H9 (cell line): ENCODE results near the gene EPS8. TPM values are rescaled to one million over a fixed set of nuclear protein-coding genes. Genes with fewer than 3 reads are reported as not detected.

ENCODE experiments used
- DNase-seq: peaks from one replicate; pipeline ENCODE4 v3.0.0-alpha.2; 2017
- H2AFZ ChIP-seq: one replicate; pipeline ENCODE4 v1.6.1; 2013; ENCODE audit warnings: mild to moderate bottlenecking, low read length, control low read depth, moderate library complexity
- H2AK5ac ChIP-seq: 2 replicates; pipeline ENCODE4 v1.6.1; 2013; ENCODE audit warnings: low read length, control low read depth, mixed read lengths; ENCODE audit not compliant: insufficient read length
- H2BK120ac ChIP-seq: one replicate; pipeline ENCODE4 v1.6.1; 2013; ENCODE audit warnings: low read depth, mild to moderate bottlenecking, low read length, control low read depth, inconsistent platforms; ENCODE audit not compliant: poor library complexity, severe bottlenecking
- H2BK12ac ChIP-seq: 2 replicates; pipeline ENCODE4 v1.6.1; 2013; ENCODE audit warnings: low read length, control low read depth, mixed read lengths, low read depth; ENCODE audit not compliant: insufficient read length
- H2BK15ac ChIP-seq: 2 replicates; pipeline ENCODE4 v1.6.1; 2013; ENCODE audit warnings: low read depth, low read length, control low read depth
- H2BK20ac ChIP-seq: one replicate; pipeline ENCODE4 v1.6.1; 2013; ENCODE audit warnings: low read depth, mild to moderate bottlenecking, low read length, control low read depth, inconsistent platforms; ENCODE audit not compliant: poor library complexity, severe bottlenecking
- H2BK5ac ChIP-seq: 2 replicates; pipeline ENCODE4 v1.6.1; 2013; ENCODE audit warnings: low read length, control low read depth, mixed read lengths; ENCODE audit not compliant: insufficient read length
- H3K14ac ChIP-seq: 2 replicates; pipeline ENCODE4 v1.6.1; 2013; ENCODE audit warnings: low read length, control low read depth; ENCODE audit not compliant: insufficient read depth
- H3K18ac ChIP-seq: 2 replicates; pipeline ENCODE4 v1.6.1; 2013; ENCODE audit warnings: low read depth, mild to moderate bottlenecking, mixed read lengths, low read length, control low read depth; ENCODE audit not compliant: insufficient read length
- H3K23ac ChIP-seq: 2 replicates; pipeline ENCODE4 v1.6.1; 2013; ENCODE audit warnings: low read length, control low read depth, mixed read lengths, low read depth; ENCODE audit not compliant: insufficient read length
- H3K23me2 ChIP-seq: 2 replicates; pipeline ENCODE4 v1.6.1; 2013; ENCODE audit warnings: low read depth, mild to moderate bottlenecking, mixed read lengths, low read length, control low read depth; ENCODE audit not compliant: insufficient read length, poor library complexity, severe bottlenecking
- H3K27ac ChIP-seq: 2 replicates; pipeline ENCODE4 v1.5.1; 2013; ENCODE audit warnings: low read length, control low read depth, mixed read lengths, low read depth; ENCODE audit not compliant: insufficient read length
- H3K27me3 ChIP-seq: 2 replicates; pipeline ENCODE4 v1.6.1; 2013; ENCODE audit warnings: low read length, control low read depth, inconsistent platforms; ENCODE audit not compliant: insufficient read depth
- H3K4ac ChIP-seq: 2 replicates; pipeline ENCODE4 v1.6.1; 2013; ENCODE audit warnings: low read depth, mild to moderate bottlenecking, control low read depth, inconsistent platforms, low read length, moderate library complexity
- H3K4me1 ChIP-seq: 2 replicates; pipeline ENCODE4 v1.6.1; 2013; ENCODE audit warnings: low read length, control low read depth, inconsistent platforms; ENCODE audit not compliant: insufficient read depth
- H3K4me2 ChIP-seq: 2 replicates; pipeline ENCODE4 v1.6.1; 2013; ENCODE audit warnings: low read length, control low read depth, mixed read lengths; ENCODE audit not compliant: insufficient read length, insufficient read depth
- H3K56ac ChIP-seq: 2 replicates; pipeline ENCODE4 v1.6.1; 2013; ENCODE audit warnings: low read depth, mild to moderate bottlenecking, mixed read lengths, low read length, control low read depth; ENCODE audit not compliant: insufficient read length
- H3K79me1 ChIP-seq: 2 replicates; pipeline ENCODE4 v1.6.1; 2013; ENCODE audit warnings: low read depth, mild to moderate bottlenecking, moderate library complexity, low read length, control low read depth, inconsistent platforms; ENCODE audit not compliant: insufficient read depth, poor library complexity, severe bottlenecking
- H3K79me2 ChIP-seq: 2 replicates; pipeline ENCODE4 v1.6.1; 2013; ENCODE audit warnings: low read length, control low read depth, inconsistent platforms; ENCODE audit not compliant: insufficient read depth
- H3K9ac ChIP-seq: 2 replicates; pipeline ENCODE4 v1.6.1; 2013; ENCODE audit warnings: low read length, control low read depth, mixed read lengths; ENCODE audit not compliant: insufficient read length; ENCODE audit errors: extremely low read depth
- H3K9me3 ChIP-seq: one replicate; pipeline ENCODE4 v1.6.1; 2013; ENCODE audit warnings: low read depth, low read length, inconsistent platforms; ENCODE audit not compliant: control insufficient read depth
- H3T11ph ChIP-seq: one replicate; pipeline ENCODE4 v1.6.1; 2013; ENCODE audit warnings: mild to moderate bottlenecking, low read length, control low read depth, inconsistent platforms
- H4K20me1 ChIP-seq: one replicate; pipeline ENCODE4 v1.6.1; 2013; ENCODE audit not compliant: control insufficient read depth, insufficient read length, insufficient read depth
- H4K5ac ChIP-seq: 2 replicates; pipeline ENCODE4 v1.6.1; 2013; ENCODE audit warnings: low read depth, mild to moderate bottlenecking, mixed read lengths, low read length, control low read depth; ENCODE audit not compliant: insufficient read length
- H4K8ac ChIP-seq: replicated peaks from 2 replicates; pipeline ENCODE4 v1.6.1; 2013; ENCODE audit warnings: low read length, control low read depth, mixed read lengths, low read depth; ENCODE audit not compliant: insufficient read length
- H4K91ac ChIP-seq: 2 replicates; pipeline ENCODE4 v1.6.1; 2013; ENCODE audit warnings: low read depth, mild to moderate bottlenecking, moderate library complexity, mixed read lengths, low read length, control low read depth; ENCODE audit not compliant: insufficient read length
- H3K27ac Mint-ChIP-seq, 3 experiments: 2 replicates in 2 of 3; 3 replicates in 1 of 3; pipeline ENCODE4 v1.8.0; 2020 to 2021; ENCODE audit warnings: mixed read lengths in 3 of 3, mild to moderate bottlenecking in 1 of 3, moderate library complexity in 1 of 3
- H3K27me3 Mint-ChIP-seq: 2 replicates; pipeline ENCODE4 v1.8.0; 2021; ENCODE audit warnings: low read depth, mild to moderate bottlenecking, moderate library complexity, mixed read lengths
- H3K36me3 Mint-ChIP-seq, 3 experiments: 2 replicates in 2 of 3; 3 replicates in 1 of 3; pipeline ENCODE4 v1.8.0; 2020 to 2021; ENCODE audit warnings: low read depth in 3 of 3, mixed read lengths in 3 of 3; ENCODE audit not compliant: insufficient read depth in 1 of 3
- H3K4me1 Mint-ChIP-seq, 2 experiments: 2 replicates each; pipeline ENCODE4 v1.8.0; 2020; ENCODE audit warnings: mixed read lengths in 2 of 2
- H3K4me3 Mint-ChIP-seq, 2 experiments: 2 replicates in 1 of 2; 3 replicates in 1 of 2; pipeline ENCODE4 v1.8.0; 2020 to 2021; ENCODE audit warnings: mild to moderate bottlenecking in 2 of 2, mixed read lengths in 2 of 2, moderate library complexity in 1 of 2
- H3K9me3 Mint-ChIP-seq, 2 experiments: 2 replicates in 1 of 2; 3 replicates in 1 of 2; pipeline ENCODE4 v1.8.0; 2020; ENCODE audit warnings: mild to moderate bottlenecking in 2 of 2, mixed read lengths in 2 of 2, moderate library complexity in 1 of 2
- WGBS: extraction: QIAGEN DNeasy Blood & Tissue Kit; methylation state at CpG from one replicate; pipeline ENCODE4 v1.1.7; 2013; ENCODE audit warnings: missing lambda C conversion rate, low lambda C conversion rate, mixed read lengths; ENCODE audit not compliant: insufficient read length; ENCODE audit errors: extremely low coverage; 5-methylcytosine and 5-hydroxymethylcytosine counted together
- total RNA-seq: library from RNA; stranded (reverse); gene quantifications from 2 replicates; pipeline ENCODE4 v1.2.1, GENCODE V29; 2021
- TF ChIP-seq, protein P1 (sequence below): fragments of 200-600 bp; sonication (generic); conservative IDR thresholded peaks from 3 replicates; pipeline ENCODE4 v1.8.0; 2021; ENCODE audit warnings: antibody characterized with exemption, mild to moderate bottlenecking

The EPS8 gene
- total RNA-seq, 1 experiment from 2014 or later = 2.2 TPM

- H3K14ac ChIP-seq = no peak overlapping the region
- no peak overlapping the region for H2AFZ ChIP-seq
- no peak overlapping the region for H3K56ac ChIP-seq
- no peaks in the 10 kb centered on the region; the same call in 1 of the 2 replicates for H3K4me1 ChIP-seq
- no peaks in the 10 kb centered on the region for H4K20me1 ChIP-seq
- no peak for DNase-seq
- no peak overlapping the region for H2BK12ac ChIP-seq
- H2BK120ac ChIP-seq = no peak overlapping the region
- Mint-ChIP-seq H3K36me3 (no peaks in the 10 kb centered on the region), H3K9me3 (no peaks in the 10 kb centered on the region), H3K27ac (no peak overlapping the region), H3K4me1 (peaks cover 17% of the 10 kb centered on the region in 2 experiments), H3K27me3 (no peaks in the 10 kb centered on the region), H3K4me3 (no peak overlapping the region)
- no peak overlapping the region for H3K4ac ChIP-seq
- H2AK5ac ChIP-seq = no peak overlapping the region
- no peak overlapping the region for H2BK15ac ChIP-seq
- no peak overlapping the region for H3K9ac ChIP-seq
- H3T11ph ChIP-seq = no peak overlapping the region
- H3K18ac ChIP-seq = no peak overlapping the region
- TF ChIP-seq, protein P1, sequence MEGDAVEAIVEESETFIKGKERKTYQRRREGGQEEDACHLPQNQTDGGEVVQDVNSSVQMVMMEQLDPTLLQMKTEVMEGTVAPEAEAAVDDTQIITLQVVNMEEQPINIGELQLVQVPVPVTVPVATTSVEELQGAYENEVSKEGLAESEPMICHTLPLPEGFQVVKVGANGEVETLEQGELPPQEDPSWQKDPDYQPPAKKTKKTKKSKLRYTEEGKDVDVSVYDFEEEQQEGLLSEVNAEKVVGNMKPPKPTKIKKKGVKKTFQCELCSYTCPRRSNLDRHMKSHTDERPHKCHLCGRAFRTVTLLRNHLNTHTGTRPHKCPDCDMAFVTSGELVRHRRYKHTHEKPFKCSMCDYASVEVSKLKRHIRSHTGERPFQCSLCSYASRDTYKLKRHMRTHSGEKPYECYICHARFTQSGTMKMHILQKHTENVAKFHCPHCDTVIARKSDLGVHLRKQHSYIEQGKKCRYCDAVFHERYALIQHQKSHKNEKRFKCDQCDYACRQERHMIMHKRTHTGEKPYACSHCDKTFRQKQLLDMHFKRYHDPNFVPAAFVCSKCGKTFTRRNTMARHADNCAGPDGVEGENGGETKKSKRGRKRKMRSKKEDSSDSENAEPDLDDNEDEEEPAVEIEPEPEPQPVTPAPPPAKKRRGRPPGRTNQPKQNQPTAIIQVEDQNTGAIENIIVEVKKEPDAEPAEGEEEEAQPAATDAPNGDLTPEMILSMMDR = no peak
- no peaks in the 10 kb centered on the region for H3K9me3 ChIP-seq
- no peak overlapping the region for H3K4me2 ChIP-seq
- no peaks in the 10 kb centered on the region for H3K27me3 ChIP-seq
- no peak overlapping the region for H4K5ac ChIP-seq
- H3K23ac ChIP-seq = no peak overlapping the region
- no CpG with 5 or more reads among the region's 4 CpGs for WGBS
- H4K8ac ChIP-seq = no peak overlapping the region
- H2BK5ac ChIP-seq = no peak overlapping the region
- H3K79me1 ChIP-seq = no peaks in the 10 kb centered on the region
- no peaks in the 10 kb centered on the region for H3K23me2 ChIP-seq
- H2BK20ac ChIP-seq = no peak overlapping the region
- H3K27ac ChIP-seq = no peak overlapping the region
- no peaks in the 10 kb centered on the region for H3K79me2 ChIP-seq
- no peak overlapping the region for H4K91ac ChIP-seq
These were observed 78.2 kb downstream of the EPS8 start for GRCh38 chr12:15710860-15711510.
